ENCODE measurements around the gene NUDT9.
"Not testable (repeated sequence)": the region's sequence is repeated elsewhere in the genome, so short reads cannot be mapped to it uniquely, and the experiment has no call there.

The NUDT9 gene, protein sequence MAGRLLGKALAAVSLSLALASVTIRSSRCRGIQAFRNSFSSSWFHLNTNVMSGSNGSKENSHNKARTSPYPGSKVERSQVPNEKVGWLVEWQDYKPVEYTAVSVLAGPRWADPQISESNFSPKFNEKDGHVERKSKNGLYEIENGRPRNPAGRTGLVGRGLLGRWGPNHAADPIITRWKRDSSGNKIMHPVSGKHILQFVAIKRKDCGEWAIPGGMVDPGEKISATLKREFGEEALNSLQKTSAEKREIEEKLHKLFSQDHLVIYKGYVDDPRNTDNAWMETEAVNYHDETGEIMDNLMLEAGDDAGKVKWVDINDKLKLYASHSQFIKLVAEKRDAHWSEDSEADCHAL

DNA sequence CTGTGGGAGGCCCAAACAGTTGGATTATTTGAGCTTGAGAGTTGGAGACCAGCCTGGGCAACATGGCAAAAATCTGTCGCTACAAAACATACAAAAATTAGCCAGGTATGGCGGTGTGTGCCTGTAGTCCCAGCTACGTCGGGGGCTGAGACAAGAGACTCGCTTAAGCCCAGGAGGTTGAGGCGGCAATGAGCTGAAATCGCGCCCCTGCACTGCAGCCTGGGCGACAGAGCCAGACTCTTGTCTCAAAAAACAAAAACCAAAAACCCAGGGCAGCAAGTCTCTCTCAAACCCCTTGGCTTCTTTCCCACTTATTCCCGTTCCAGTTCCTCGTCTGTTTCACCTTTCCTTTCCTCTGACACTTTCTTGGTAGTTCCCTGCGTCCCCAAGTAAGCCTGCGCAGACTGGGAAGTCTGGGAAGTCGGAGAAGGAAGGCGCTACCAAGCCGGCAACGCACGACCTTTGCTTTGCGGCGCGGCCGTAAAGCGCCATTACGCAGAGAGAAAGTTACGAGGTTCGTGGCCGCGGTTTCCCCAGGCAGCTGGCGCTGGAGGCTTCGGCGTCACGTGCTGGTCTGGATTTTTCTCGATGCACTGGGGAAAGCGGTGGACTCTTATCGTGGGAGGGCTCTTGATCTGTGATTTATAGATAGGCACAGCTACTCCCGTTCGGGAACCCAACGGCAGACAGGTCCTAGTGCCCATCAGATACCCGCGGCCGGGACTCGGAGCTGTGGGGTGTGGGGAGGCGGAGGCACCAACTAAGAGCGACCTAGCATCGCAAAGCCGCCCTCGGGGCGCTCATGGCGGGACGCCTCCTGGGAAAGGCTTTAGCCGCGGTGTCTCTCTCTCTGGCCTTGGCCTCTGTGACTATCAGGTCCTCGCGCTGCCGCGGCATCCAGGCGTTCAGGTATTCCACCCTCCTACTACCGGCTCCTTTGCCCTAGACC lies at the start of gene NUDT9:
NUDT9 (plus strand) TSS at position 470 of the 949 bp plus-strand sequence; CDS start at position 803, 333 bp downstream.
- DNase-seq, result peak; percentile 67 to 89

DNA sequence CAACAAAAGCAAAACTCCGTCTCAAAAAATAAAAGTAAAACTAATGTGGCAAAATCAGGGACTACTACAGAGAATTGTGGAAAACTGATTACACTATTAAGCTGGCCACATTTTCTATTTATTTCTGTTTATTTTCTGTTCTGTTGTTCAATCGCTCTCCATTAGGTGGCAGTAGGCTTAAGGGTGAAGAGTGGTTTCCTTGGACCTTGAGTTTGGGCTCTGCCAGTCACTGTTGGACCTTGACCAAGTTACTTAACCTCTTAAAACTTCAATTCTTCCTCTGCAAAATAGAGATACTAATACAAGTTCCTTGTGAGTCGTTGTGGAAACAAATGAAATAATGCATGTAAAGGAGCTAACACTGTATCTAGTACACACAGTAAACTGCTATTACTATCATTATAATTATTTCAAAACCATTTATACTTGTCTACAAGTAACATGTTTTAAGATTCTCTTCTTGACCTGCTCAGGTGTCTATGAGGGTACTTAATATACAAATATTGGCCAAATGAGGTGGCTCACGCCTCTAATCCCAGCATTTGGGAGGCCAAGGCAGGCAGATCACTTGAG lies 46.6 kb upstream of the NUDT9 start:
- peak; percentile 11 to 32 for DNase-seq

DNA sequence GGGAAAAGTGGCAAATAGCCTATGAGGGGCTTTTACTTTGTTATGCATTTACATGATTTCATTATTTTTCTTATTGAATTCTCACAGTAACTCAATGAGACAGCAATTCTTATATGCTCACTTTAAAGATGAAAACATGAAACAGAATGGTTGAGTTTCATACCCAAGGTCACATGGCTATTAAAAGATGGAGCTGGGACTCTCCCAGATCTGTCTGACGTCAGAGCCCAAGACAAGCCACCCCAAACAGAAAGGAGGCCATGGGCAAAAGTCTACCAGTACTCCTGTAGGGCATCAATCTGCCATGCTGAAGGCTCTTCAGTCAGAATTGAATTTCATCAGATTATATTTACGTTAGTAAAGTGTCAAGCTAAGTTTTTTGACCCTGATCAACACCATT lies 44.6 kb upstream of the NUDT9 start:
- no peak for DNase-seq

DNA sequence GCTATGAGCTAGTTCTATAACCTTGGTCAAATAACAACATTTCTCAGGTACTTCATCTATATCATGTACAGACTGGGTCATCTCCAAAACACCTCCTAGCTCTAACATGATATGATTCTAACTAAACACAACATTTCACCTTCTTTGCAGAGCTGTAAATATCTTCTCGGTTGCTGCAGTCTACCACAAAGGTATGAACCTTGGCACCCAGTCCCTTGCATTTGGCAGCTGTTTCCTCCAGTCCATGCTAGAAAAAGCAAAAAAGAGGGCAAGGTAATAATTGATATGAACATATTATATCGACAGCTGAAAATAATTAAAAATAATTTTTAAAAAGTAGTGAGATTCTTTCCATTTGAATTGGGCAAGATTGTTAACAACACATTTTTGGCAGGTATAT lies 40.3 kb upstream of the NUDT9 start:
- no peak for DNase-seq

DNA sequence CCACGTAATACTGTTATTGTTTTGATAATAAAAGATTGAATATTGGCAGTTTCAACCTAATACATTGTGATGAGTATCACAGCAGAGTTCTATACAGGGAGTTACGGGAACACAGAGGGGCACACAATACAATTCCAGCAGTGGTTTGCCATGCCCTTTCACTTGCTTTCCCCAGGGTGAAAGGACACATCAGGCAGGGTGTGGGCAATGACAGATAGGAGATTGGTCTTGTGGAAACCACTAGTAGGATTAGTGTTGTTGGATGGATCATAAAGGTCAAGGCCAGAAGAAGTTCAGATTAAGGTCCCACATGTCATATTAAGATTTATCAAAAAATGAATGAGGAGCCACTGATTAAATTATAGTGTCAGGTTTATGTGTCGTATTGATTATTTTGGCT lies 39.4 kb upstream of the NUDT9 start:
- no peak for DNase-seq

DNA sequence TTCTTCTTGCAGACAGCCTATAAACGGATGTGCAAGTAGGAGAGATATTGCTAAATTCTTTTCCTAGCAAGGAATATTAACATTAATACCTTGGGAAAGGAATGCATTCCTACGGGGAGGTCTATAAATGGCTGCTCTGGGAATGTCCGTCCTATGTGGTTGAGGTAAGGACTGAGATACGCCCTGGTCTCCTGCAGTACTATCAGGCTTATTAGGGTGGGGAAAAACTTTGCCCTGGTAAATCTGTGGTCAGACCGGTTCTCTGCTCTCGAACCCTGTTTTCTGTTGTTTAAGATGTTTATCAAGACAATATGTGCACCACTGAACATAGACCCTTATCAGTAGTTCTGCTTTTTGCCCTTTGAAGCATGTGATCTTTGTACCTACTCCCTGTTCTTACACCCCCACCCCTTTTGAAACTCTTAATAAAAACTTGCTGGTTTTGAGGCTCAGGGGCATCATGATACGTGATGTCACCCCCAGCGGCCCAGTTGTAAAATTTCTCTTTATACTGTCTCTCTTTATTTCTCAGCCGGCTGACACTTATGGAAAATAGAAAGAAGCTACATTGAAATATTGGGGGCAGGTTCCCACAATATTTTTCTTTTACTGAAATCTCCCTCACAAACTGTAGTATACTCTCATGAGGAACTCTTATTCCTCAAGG lies 37.8 kb upstream of the NUDT9 start:
- not testable (repeated sequence) for DNase-seq

DNA sequence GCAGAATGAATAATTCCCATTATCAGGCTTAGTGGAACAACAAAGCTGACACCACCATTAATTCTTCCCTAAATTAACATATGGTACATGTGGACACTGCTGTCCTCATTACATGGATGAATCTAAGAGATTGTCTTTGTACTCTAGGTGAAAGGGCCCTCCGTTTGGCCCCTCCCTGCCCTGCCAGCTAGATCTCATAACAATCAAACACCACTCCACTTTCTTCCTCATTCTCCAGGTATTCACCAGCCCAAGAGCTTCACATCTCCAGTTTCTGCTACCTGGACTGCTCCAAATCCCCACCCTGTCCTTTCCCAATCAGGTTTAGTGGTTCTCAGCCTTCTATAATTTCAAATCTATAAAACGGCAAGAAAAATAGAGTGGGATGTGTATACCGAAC lies 35.1 kb upstream of the NUDT9 start:
- DNase-seq, result no peak

DNA sequence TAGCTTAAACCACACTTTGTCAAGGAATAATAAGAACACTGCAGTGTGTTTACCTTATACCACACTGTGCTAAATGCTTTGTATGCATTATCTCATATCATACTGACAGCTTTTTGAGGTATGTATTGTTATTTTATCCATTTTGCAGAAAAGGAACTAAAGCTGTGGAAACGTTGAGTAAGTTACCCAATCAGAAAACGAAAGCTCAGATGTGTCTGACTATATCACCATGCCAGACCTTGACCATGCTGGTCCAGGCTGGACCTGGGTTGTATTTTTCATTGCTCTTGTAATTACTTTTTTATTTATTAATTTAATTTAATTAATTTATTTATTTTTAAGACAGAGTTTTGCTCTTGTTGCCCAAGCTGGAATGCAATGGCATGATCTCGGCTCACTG lies 33.5 kb upstream of the NUDT9 start:
- no peak for DNase-seq

DNA sequence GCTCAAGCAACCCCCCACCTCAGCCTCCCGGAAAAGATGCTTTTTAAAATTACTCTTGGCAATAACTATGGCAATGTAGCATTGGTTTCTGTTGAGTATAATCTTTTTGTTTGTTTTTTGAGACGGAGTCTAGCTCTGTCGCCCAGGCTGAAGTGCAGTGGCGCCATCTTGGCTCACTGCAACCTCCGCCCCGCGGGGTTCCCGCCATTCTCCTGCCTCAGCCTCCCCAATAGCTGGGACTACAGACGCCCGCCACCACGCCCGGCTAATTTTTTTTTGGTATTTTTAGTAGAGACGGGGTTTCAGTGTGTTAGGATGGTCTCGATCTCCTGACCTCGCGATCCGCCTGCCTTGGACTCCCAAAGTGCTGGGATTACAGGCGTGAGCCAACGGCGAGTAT lies 32.3 kb upstream of the NUDT9 start:
- DNase-seq, result not testable (repeated sequence)

DNA sequence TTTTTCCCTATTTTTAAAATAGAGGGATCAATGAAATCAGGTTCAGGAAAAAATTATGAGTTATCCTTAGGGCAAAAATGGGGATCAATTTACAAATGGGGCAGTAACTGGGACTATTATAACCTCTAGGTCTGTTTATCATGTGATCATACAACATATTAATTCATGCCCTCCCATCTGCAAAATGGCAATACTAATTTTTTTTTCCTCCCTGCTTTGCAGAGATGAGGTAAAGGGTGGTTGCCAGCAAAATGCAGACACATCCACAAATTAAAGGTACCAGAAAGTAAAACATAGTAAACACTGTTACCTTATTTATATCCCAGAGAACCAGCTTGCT lies 31.9 kb upstream of the NUDT9 start:
- DNase-seq, result peak in 1 of 2 experiments; percentile 20

DNA sequence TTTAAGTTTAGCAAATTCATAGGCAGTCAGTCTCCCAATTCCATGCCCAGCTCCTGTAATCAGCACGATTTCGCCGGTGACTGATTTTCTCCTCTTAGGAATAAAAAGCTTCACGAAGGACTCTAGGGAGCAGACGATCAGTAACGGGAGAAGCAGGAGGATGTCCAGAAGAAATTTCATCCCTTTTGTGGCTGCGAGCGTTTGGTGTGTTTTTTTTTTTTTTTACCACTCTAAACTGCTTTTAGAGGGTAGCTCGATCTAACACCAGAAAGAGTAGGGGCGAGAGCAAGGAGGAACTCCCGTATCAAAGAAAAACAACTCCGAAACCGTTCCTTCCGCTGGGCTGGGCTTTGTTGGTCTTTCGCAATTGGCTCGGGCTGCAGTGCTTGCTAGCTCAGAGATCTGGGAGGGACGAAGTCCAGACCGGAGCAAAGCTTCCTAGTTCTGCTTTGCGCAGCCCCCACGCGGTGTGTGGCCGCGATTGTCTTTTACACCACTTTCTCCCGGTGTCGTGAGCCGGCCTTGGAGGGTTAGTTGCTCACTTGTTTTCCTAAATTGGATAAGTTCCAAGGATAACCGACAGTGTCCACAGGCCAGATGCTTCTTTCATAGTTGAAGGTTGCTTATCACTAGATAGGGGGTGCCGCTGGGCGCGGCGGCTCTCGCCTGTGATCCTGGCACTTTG lies 31.3 kb upstream of the NUDT9 start, which contains the start of gene HSD17B11:
HSD17B11 (minus strand) TSS at position 298 of the 685 bp plus-strand sequence; CDS start at position 180, 118 bp downstream.
- peak; percentile 83 to 88 for DNase-seq

DNA sequence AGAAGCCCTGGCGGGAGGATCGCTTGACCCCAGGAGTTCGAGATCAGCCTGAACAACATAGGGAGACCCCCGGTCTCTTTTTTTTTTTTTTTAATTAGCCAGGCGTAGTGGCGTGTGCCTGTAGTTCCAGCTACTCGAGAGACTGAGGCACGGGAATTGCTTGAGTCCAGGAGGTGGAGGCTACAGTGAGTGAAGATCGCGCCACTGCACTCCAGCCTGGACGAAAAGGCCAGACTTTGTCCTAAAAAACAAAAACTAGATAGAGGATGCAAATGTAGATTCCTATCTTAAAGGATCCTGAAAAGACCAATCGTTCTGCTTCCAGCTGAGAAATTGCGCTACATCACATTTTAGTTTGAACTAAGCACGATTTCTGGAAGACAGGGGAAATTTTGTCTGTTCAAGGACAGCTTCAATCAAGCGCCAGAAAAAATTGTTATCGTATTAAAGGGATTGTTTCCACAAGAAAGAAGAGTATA lies 30.8 kb upstream of the NUDT9 start:
- no peak for DNase-seq

DNA sequence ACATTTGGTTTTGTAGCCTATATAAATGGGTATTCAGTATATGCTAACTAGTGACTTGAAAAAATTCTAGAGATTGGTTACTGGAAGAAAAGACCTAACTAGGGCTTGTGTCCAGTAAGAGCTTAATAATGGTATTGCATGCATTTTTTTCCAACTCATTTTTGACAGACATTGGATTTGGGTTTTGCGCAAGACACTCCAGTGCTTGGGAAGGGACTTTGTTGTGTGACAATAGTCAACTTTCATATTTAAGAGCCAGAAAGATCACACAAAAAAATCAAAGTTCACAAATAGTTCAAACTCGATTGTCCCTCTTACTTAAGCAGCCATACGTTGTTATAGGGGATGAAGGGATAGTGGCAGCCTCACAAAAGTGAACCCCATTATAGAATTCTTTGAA lies 30.2 kb upstream of the NUDT9 start:
- DNase-seq, result no peak

DNA sequence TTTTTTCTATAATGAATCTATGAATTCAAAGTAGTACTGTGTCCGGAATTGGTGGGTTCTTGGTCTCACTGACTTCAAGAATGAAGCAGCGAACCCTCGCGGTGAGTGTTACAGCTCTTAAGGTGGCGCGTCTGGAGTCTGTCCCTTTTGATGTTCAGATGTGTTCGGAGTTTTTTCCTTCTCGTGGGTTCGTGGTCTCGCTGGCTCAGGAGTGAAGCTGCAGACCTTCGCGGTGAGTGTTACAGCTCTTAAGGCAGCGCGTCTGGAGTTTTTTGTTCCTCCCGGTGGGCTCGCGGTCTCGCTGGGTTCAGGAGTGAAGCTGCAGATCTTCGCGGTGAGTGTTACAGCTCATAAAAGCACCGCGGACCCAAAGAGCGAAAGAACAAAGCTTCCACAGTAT lies 27.3 kb upstream of the NUDT9 start:
- DNase-seq, result not testable (repeated sequence)

DNA sequence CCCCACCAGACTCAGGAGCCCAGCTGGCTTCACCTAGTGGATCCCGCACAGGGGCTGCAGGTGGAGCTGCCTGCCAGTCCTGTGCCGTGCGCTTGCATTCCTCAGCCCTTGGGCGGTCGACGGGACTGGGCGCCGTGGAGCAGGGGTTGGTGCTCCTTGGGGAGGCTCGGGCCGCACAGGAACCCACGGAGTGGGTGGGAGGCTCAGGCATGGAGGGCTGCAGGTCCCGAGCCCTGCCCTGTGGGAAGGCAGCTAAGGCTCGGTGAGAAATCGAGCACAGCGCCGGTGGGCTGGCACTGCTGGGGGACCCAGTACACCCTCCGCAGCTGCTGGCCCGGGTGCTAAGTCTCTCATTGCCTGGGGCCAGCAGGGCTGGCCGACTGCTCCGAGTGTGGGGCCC lies 26.5 kb upstream of the NUDT9 start:
- DNase-seq, result not testable (repeated sequence)

DNA sequence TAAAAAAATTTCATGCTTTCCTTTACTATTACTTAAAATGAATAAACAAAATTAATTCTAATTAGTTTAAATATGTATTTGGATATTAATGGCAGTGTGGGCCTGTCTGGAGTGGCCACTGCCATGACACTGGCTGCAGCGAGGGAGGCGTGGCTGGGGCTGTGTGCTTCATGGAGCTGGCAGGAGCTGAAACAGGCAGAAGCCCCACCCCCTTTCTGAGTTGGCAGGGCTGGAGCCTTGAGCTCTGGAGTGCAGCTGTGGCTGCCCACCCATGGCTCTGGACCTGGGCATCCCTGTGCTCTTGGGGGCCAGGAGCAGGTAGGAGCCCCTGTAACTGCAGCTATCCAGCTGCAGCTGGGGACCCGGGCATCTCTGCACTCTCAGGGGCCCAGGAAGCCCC lies 23.2 kb upstream of the NUDT9 start:
- DNase-seq, result no peak

DNA sequence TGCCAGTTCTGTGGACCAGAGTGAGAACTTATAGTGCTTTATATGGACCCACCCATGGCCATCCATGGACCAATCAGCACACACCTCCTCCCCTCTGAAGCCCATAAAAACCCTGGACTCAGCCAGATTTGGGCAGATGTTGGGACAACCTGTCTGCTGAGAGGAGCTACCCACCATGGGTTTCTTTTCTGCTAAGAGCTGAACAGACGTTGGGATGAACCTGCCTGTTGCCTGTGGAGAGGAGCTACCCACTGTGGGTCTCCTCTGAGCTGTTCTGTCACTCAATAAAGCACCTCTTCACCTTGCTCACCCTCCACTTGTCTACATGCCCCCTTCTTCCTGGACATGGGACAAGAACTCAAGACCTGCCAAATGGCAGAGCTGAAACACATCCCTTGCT lies 22.4 kb upstream of the NUDT9 start:
- DNase-seq, result no peak

DNA sequence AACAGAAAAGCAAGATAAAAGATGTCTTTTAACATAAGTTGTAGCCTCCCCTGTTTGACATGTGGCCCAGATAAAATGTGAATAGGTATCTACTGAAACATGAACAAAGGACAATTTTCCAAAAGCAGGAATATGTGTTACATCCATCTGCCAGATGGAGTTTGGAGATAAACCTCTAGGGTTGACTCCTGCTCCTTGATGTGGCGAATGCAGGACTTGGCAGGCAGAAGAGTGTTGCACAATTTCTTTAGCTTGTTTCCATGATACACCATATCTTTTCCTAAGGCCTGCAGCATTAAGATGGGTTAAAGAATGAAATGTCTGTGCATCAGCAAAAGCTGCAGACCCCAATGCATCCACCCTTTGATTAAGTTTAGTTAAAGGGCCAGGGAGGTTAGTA lies 18.6 kb upstream of the NUDT9 start:
- not testable (repeated sequence) for DNase-seq

DNA sequence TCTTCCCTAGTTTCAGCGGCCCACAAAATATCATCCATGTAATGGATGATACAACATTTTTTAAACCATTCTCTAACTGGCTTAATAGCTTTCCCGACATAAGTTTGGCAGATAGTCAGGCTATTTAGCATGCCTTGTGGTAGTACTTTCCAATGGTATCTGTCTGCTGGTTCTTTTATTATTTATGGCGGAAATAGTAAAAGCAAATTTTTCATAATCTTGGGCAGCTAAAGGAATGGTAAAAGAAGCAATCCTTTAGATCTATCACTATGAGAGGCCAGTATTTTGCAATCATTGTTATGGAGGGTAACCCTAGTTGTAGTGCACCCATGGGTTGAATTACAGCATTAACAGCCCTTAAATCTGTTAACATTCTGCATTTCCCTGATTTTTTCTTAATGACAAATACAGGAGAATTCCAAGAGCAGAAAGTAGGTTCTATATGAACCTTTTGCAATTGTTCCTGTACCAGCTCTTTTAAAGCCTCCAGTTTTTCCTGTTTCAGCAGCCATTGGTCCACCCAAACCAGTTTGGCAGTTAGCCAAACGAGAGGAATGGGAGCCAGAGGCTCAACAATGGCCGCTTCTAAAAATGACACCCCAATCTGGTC lies 17.1 kb upstream of the NUDT9 start:
- DNase-seq, result no peak

DNA sequence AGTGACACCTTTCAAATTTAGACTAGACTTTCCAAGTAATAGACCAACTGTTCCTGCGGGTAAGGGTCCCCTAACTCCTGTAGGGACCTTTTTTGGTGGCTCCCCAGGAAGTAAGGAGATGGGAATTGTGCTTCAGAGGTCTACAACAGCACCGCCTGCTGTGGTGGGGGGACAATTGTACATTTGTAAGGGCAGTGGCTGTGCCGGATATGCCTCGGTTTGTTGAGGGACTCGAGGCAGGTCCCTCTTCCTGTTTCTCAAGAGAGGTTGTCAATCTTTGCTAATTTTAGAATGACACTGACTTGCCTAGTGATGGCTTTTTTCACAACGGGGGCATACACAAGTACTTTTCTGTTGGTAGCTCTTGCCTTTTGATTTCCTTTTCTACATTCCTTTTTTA lies 15.9 kb upstream of the NUDT9 start:
- DNase-seq, result no peak

DNA sequence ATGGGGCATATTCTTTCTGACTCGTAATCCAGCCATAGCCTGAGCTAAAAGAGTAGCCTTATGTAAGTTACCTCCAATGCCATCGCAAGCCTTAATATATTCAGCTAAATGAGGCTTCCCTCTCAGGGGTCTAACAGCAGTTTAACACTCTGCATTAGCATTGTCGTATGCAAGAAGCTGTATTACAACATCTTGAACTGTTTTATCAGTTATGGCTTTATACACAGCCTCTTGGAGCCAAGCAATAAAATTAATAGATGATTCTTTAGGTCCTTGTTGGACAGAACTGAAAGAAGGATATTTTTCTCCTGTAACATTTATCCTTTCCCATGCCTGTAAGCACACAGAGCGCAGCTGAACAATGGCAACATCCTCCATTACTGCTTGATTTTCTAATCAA lies 15.5 kb upstream of the NUDT9 start:
- DNase-seq, result not testable (repeated sequence)

DNA sequence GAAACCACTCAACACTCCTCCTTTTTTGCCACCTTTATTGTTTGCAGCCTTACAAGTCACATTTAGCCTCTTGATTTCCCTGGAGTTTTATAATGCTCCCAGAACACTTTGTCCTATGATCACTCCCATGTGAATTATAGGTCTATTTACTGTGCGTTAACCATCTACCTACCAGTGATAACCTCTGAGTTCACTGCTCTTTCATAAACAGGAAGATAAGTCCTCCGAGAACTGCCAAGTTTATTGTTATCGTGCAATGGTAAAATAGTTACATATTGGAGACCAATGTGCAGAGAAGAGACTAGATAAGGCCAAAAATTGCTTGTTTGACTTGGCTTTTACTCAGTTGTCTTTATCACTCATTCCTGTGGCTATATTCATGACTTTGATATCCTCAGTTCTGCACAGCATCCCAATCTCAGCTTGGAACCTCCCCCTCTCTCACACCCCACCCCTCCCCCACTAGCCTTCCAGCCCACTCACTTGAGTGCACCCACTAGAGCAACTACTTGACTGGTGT lies 12.9 kb upstream of the NUDT9 start:
- no peak for DNase-seq
